K562 (cell line): ENCODE measurements around the gene CRLF1. TPM values are rescaled to one million over a fixed set of nuclear protein-coding genes. Genes with fewer than 3 reads are reported as not detected.

ENCODE experiments used
- ATAC-seq: fragments of 200-7000 bp; cut with Tn5 transposase; 3 replicates; pipeline ENCODE4 v1.9.1; 2020; ENCODE audit warnings: moderate library complexity
- BruUV-seq: library from RNA; stranded (reverse); fragments of 400-500 nt; replicated peaks from 2 replicates; lab custom pipeline; 2021; lab: Mats Ljungman, UMichigan
- CTCF ChIA-PET: fragments of 300-600 bp; formaldehyde crosslinking; extraction: SDS; loops from one replicate; lab custom pipeline; 2021; ENCODE audit warnings: low intra/inter-chr PET ratio; lab: Yijun Ruan, JAX
- POLR2A ChIA-PET: fragments of 300-600, 350-650 bp; sonication (Branson Sonifier 250); formaldehyde crosslinking; extraction: SDS; loops from one replicate; lab custom pipeline; 2021; ENCODE audit warnings: antibody characterized with exemption, inconsistent platforms; lab: Yijun Ruan, JAX
- DNase-seq, 4 experiments: peaks; one replicate each; pipeline versions ENCODE4 v3.0.0 to v3.0.0-alpha.2; 2011 to 2018; ENCODE audit warnings: low spot score in 3 of 4, mixed read lengths in 3 of 4; ENCODE audit errors: extremely low read depth in 1 of 4
- FAIRE-seq: peaks from 2 replicates; lab custom pipeline; 2011; peaks lifted over from hg19 to GRCh38; lab: Jason Lieb, UNC
- H2AFZ ChIP-seq: 2 replicates; pipeline ENCODE4 v1.6.0; 2011; ENCODE audit warnings: low read depth, low read length, control low read depth, inconsistent platforms
- H3K27ac ChIP-seq: fragments of 200-600 bp; 3 replicates; pipeline ENCODE4 v1.8.0; 2011; ENCODE audit warnings: low read depth, mild to moderate bottlenecking, control low read depth, inconsistent platforms, low read length, moderate library complexity, mixed read lengths; ENCODE audit errors: extremely low read depth
- H3K27me3 ChIP-seq, 2 experiments: fragments of 300-600 bp in 1 of 2; 2 replicates in 1 of 2; 3 replicates in 1 of 2; pipeline versions ENCODE4 v1.6.0 to v1.8.0; 2011; ENCODE audit warnings: inconsistent platforms in 2 of 2, low read length in 2 of 2, mild to moderate bottlenecking in 1 of 2, mixed read lengths in 1 of 2, moderate library complexity in 1 of 2; ENCODE audit not compliant: control insufficient read depth in 2 of 2, insufficient read depth in 2 of 2
- H3K36me3 ChIP-seq: fragments of 300-600 bp; 3 replicates; pipeline ENCODE4 v1.8.0; 2011; ENCODE audit warnings: mild to moderate bottlenecking, low read length, inconsistent platforms; ENCODE audit not compliant: control insufficient read depth, insufficient read depth
- H3K4me1 ChIP-seq, 2 experiments: fragments of 200-600 bp in 1 of 2; replicated peaks in 1 of 2; 2 replicates in 1 of 2; 3 replicates in 1 of 2; pipeline versions ENCODE4 v1.5.1 to v1.8.0; 2011; ENCODE audit warnings: inconsistent platforms in 2 of 2, low read length in 2 of 2, mild to moderate bottlenecking in 1 of 2, mixed read lengths in 1 of 2, moderate library complexity in 1 of 2; ENCODE audit not compliant: control insufficient read depth in 2 of 2, insufficient read depth in 2 of 2
- H3K4me2 ChIP-seq: 2 replicates; pipeline ENCODE4 v1.6.1; 2011; ENCODE audit warnings: low read length, control low read depth, inconsistent platforms, mixed read lengths; ENCODE audit not compliant: insufficient read depth
- H3K4me3 ChIP-seq: fragments of 200-600 bp; sonication (generic), shearing (Covaris generic); 2 replicates; pipeline ENCODE4 v1.5.1; 2016; ENCODE audit warnings: control low read depth, inconsistent platforms
- H3K79me2 ChIP-seq: fragments of 200-600 bp; 3 replicates; pipeline ENCODE4 v1.8.0; 2011; ENCODE audit warnings: low read length, inconsistent platforms; ENCODE audit not compliant: control insufficient read depth, insufficient read depth
- H3K9ac ChIP-seq, 2 experiments: 2 replicates each; pipeline versions ENCODE4 v1.6.0 to v1.6.1; 2011; ENCODE audit warnings: low read depth in 2 of 2, low read length in 2 of 2, control low read depth in 1 of 2, inconsistent platforms in 1 of 2, mild to moderate bottlenecking in 1 of 2, mixed read lengths in 1 of 2; ENCODE audit not compliant: insufficient read depth in 1 of 2
- H3K9me1 ChIP-seq: one replicate; pipeline ENCODE4 v1.6.0; 2011; ENCODE audit warnings: inconsistent platforms, mild to moderate bottlenecking, low read length, moderate library complexity; ENCODE audit not compliant: control insufficient read depth, insufficient read depth
- H3K9me3 ChIP-seq: replicated peaks from 2 replicates; pipeline ENCODE4 v1.5.1; 2011; ENCODE audit warnings: low read depth, low read length, inconsistent platforms; ENCODE audit not compliant: control insufficient read depth, insufficient read depth
- H4K20me1 ChIP-seq: replicated peaks from 2 replicates; pipeline ENCODE4 v1.6.1; 2011; ENCODE audit warnings: low read length, inconsistent platforms, mixed read lengths; ENCODE audit not compliant: control insufficient read depth, insufficient read depth
- CBFA2T3 ChIP-seq: fragments of 450-650 bp; IDR thresholded peaks from 2 replicates; pipeline ENCODE4 v1.6.1; 2017
- GABPB1 ChIP-seq: sonication (generic); formaldehyde crosslinking; IDR thresholded peaks from 2 replicates; pipeline ENCODE4 v1.8.0; 2022; ENCODE audit warnings: mild to moderate bottlenecking, missing genetic modification reagents
- HMGN3 ChIP-seq: IDR thresholded peaks from 2 replicates; pipeline ENCODE4 v1.6.1; 2011; ENCODE audit warnings: borderline replicate concordance, low read depth, mild to moderate bottlenecking, mixed read lengths, low read length; ENCODE audit not compliant: insufficient read length; ENCODE audit errors: extremely low read depth
- NUFIP1 ChIP-seq: fragments of 450-650 bp; IDR thresholded peaks from 2 replicates; pipeline ENCODE4 v1.6.1; 2018; ENCODE audit not compliant: partially characterized antibody
- SNAPC5 ChIP-seq: fragments of 250-450 bp; sonication (Bioruptor Pico); IDR thresholded peaks from 2 replicates; pipeline ENCODE4 v1.8.0; 2021; ENCODE audit warnings: moderate library complexity, mild to moderate bottlenecking, inconsistent platforms
- SREBF2 ChIP-seq: sonication (generic); formaldehyde crosslinking; IDR thresholded peaks from 2 replicates; pipeline ENCODE4 v1.4.0; 2020; ENCODE audit warnings: mild to moderate bottlenecking, missing genetic modification reagents
- TARDBP ChIP-seq: fragments of 450-650 bp; IDR thresholded peaks from 2 replicates; pipeline ENCODE4 v1.6.1; 2016
- TEAD4 ChIP-seq, 2 experiments: sonication (generic) in 1 of 2; formaldehyde crosslinking in 1 of 2; IDR thresholded peaks; 2 replicates each; pipeline versions ENCODE4 v1.6.1 to v1.8.0; 2012 to 2022; ENCODE audit warnings: borderline replicate concordance in 1 of 2, inconsistent platforms in 1 of 2, low read length in 1 of 2, mild to moderate bottlenecking in 1 of 2, missing genetic modification reagents in 1 of 2
- ZBTB8A ChIP-seq: fragments of 450-650 bp; IDR thresholded peaks from 2 replicates; pipeline ENCODE4 v1.6.1; 2018; ENCODE audit warnings: mild to moderate bottlenecking, moderate library complexity; ENCODE audit not compliant: partially characterized antibody
- ZNF124 ChIP-seq: sonication (generic); formaldehyde crosslinking; IDR thresholded peaks from 2 replicates; pipeline ENCODE4 v1.8.1; 2022; ENCODE audit warnings: missing genetic modification reagents
- ZNF316 ChIP-seq: fragments of 450-650 bp; IDR thresholded peaks from 2 replicates; pipeline ENCODE4 v1.6.1; 2016
- ZZZ3 ChIP-seq: fragments of 450-650 bp; IDR thresholded peaks from 2 replicates; pipeline ENCODE4 v1.6.1; 2016; ENCODE audit warnings: antibody characterized with exemption, mild to moderate bottlenecking, moderate library complexity
- WGBS: fragments of 100-300 bp; shearing (Covaris generic); methylation state at CpG from one replicate; pipeline ENCODE4 v1.1.6; 2016; ENCODE audit warnings: low coverage, mixed read lengths; ENCODE audit not compliant: insufficient coverage; ENCODE audit errors: missing lambda C conversion rate; 5-methylcytosine and 5-hydroxymethylcytosine counted together
- in situ Hi-C: fragments of 300-500 bp; cut with MboI; formaldehyde crosslinking; loops from 4 replicates; pipeline ENCODE4 v1.15.0; 2018; ENCODE audit warnings: inconsistent platforms, mixed read lengths
- intact Hi-C: fragments of 100-400 bp; cut with micrococcal nuclease; formaldehyde crosslinking; loops from 2 replicates; pipeline ENCODE4 v1.14.2; 2022
- polyA plus RNA-seq, 8 experiments: library from polyadenylated mRNA; depleted of rRNA in 4 of 8; stranded (reverse) in 5 of 8; unstranded in 3 of 8; fragments of >200 nt; fragmentation: Nextera tagmentation in 2 of 8; fragmentation: Illumina TruSeq in 1 of 8; extraction: Ambion mirVana in 2 of 8; extraction: Trizol in 1 of 8; gene quantifications; 2 replicates each; pipeline versions ENCODE4 v1.2.1 to v1.2.3, GENCODE V29; 2011 to 2014; ENCODE audit warnings: inconsistent platforms in 1 of 8, missing spikeins in 1 of 8
- total RNA-seq, 7 experiments: library from RNA; depleted of rRNA in 6 of 7; stranded (reverse); fragments of >200 nt in 6 of 7; fragmentation: Illumina TruSeq in 2 of 7; extraction: Trizol in 2 of 7; gene quantifications; 2 replicates each; pipeline versions ENCODE4 v1.2.1 to v1.2.3, GENCODE V29; 2011 to 2021; ENCODE audit warnings: low replicate concordance in 1 of 7

CRLF1 gene
- total and polyA plus RNA-seq, 9 of the 15 experiments (the other 6 are each of a cell fraction or from before 2014, with no cell fraction given), result 0.85 to 3.6 (median 1.7) TPM

- TF ChIP-seq SREBF2, result no peak
- peak; percentile 60 for TF ChIP-seq CBFA2T3
- TF ChIP-seq NUFIP1, result no peak
- no peak for TF ChIP-seq TEAD4 (IDR thresholded peaks at IDR 0.05; ENCODE audit: low read length)
- TF ChIP-seq TEAD4 (CRISPR knock-in tag; IDR thresholded peaks at IDR 0.05; ENCODE audit: borderline replicate concordance), result no peak
- TF ChIP-seq SNAPC5 (CRISPR knock-in tag), result no peak
- no peak for TF ChIP-seq ZNF316
- no peak for TF ChIP-seq TARDBP
- TF ChIP-seq ZZZ3, result no peak
These were observed 28.2 kb upstream of the CRLF1 start (continued) for GRCh38 chr19:18634612-18635297.

- WGBS, result 22% methylated on average over 8 of the region's 8 CpGs
- FAIRE-seq, result no peak
These were observed 26.7 kb upstream of the CRLF1 start for GRCh38 chr19:18633321-18633720.

More at GRCh38 chr19:18633321-18633720, 26.7 kb upstream of the CRLF1 start:
- H3K4me3 ChIP-seq, result no peak overlapping the region
- H3K27me3 ChIP-seq, result peaks cover 16 to 37% of the 10 kb centered on the region in 2 experiments; a peak in 4 of 5 replicates
- H3K9ac ChIP-seq, result peak overlapping the region in 1 of 2 experiments; percentile 38; a peak in 1 of 4 replicates
- DNase-seq, result no peak
- H4K20me1 ChIP-seq, result 0 out of 2 replicates have a peak, but pooled peaks cover 3% of the 10 kb centered on the region
- H3K4me2 ChIP-seq, result no peak overlapping the region
- POLR2A ChIA-PET, result interaction anchor here (0.6 kb wide), 1 partner anchor 349 kb away, joined by 3 read pairs; no protein-coding TSS in a partner anchor
- H3K79me2 ChIP-seq, result peaks cover 15% of the 10 kb centered on the region
- no peak for ATAC-seq
- peaks cover 4 to 25% of the 10 kb centered on the region in 2 experiments; a peak in 4 of 5 replicates for H3K4me1 ChIP-seq
- H3K9me1 ChIP-seq, result no peaks in the 10 kb centered on the region
- no TSS peak for BruUV-seq
- in situ Hi-C loops (no loop called here), intact Hi-C loops (no loop called here)
- no peak overlapping the region for H3K27ac ChIP-seq
- CTCF ChIA-PET, result no interaction called here
- TF ChIP-seq HMGN3, result no peak
- no peak for TF ChIP-seq ZBTB8A
- no peak for TF ChIP-seq ZNF124 (CRISPR knock-in tag)
- TF ChIP-seq GABPB1, result no peak
- TF ChIP-seq, all 486 proteins: peak for 0
- no peak overlapping the region for H2AFZ ChIP-seq
- no peaks in the 10 kb centered on the region for H3K36me3 ChIP-seq
- no peaks in the 10 kb centered on the region for H3K9me3 ChIP-seq
